HCT116 (cell line): ENCODE measurements around the gene SMARCA4. TPM values are rescaled to one million over a fixed set of nuclear protein-coding genes. Genes with fewer than 3 reads are reported as not detected.
"Not testable (repeated sequence)": the region's sequence is repeated elsewhere in the genome, so short reads cannot be mapped to it uniquely, and the experiment has no call there.

Experiments
- ATAC-seq: fragments of 200-7000 bp; cut with Tn5 transposase; 2 replicates; pipeline ENCODE4 v1.9.1; 2020; ENCODE audit warnings: mild to moderate bottlenecking, moderate library complexity
- BruUV-seq: library from RNA; stranded (reverse); fragments of 400-500 nt; replicated peaks from 2 replicates; lab custom pipeline; 2021; lab: Mats Ljungman, UMichigan
- CTCF ChIA-PET: fragments of 300-600 bp; sonication (Branson Sonifier 250); formaldehyde crosslinking; loops from one replicate; lab custom pipeline; 2021; ENCODE audit warnings: antibody characterized with exemption; lab: Charles Lee
- POLR2A ChIA-PET: fragments of 300-600, 350-600 bp; sonication (Branson Sonifier 250); formaldehyde crosslinking; loops from one replicate; lab custom pipeline; 2021; ENCODE audit warnings: antibody characterized with exemption; lab: Charles Lee
- RAD21 ChIA-PET, 2 experiments: fragments of 300-600 bp; sonication (Branson Sonifier 250); formaldehyde crosslinking; loops; one replicate each; lab custom pipeline; 2023; ENCODE audit warnings: low total read pairs in 2 of 2; ENCODE audit not compliant: uncharacterized antibody in 2 of 2, unreplicated experiment in 2 of 2, low non-redundant PET in 1 of 2; lab: Charles Lee
- DNase-seq: peaks from one replicate; pipeline ENCODE4 v3.0.0-alpha.2; 2010; ENCODE audit warnings: low read depth, low spot score
- H2AFZ ChIP-seq: fragments of 200-600 bp; shearing (Covaris generic), sonication (generic); 2 replicates; pipeline ENCODE4 v1.6.1; 2017; ENCODE audit warnings: low read depth, mixed run types, mixed read lengths, antibody characterized with exemption, low read length; ENCODE audit not compliant: poor library complexity, severe bottlenecking
- H3K27ac ChIP-seq: 2 replicates; pipeline ENCODE4 v1.5.1; 2012; ENCODE audit warnings: low read depth, low read length
- H3K27me3 ChIP-seq: fragments of 200-600 bp; sonication (generic); 2 replicates; pipeline ENCODE4 v1.6.1; 2016; ENCODE audit warnings: mixed run types, low read length, mixed read lengths; ENCODE audit not compliant: insufficient read depth
- H3K36me3 ChIP-seq, 2 experiments: fragments of 200-500 bp in 1 of 2; fragments of 200-600 bp in 1 of 2; sonication (Bioruptor generic) in 1 of 2; sonication (generic) in 1 of 2; 2 replicates each; pipeline versions ENCODE4 v1.5.1 to v1.6.1; 2014 to 2016; ENCODE audit warnings: low read length in 2 of 2, inconsistent platforms in 1 of 2, mixed read lengths in 1 of 2, mixed run types in 1 of 2; ENCODE audit not compliant: insufficient read depth in 2 of 2, control insufficient read depth in 1 of 2
- H3K4me1 ChIP-seq, 2 experiments: fragments of 200-600 bp in 1 of 2; sonication (generic) in 1 of 2; 2 replicates each; pipeline versions ENCODE4 v1.5.1 to v1.6.1; 2012 to 2017; ENCODE audit warnings: low read length in 2 of 2, inconsistent platforms in 1 of 2, mild to moderate bottlenecking in 1 of 2, mixed read lengths in 1 of 2, mixed run types in 1 of 2, moderate library complexity in 1 of 2; ENCODE audit not compliant: insufficient read depth in 2 of 2, control insufficient read depth in 1 of 2
- H3K4me2 ChIP-seq: fragments of 200-600 bp; sonication (generic); 2 replicates; pipeline ENCODE4 v1.6.1; 2017; ENCODE audit warnings: mixed run types, low read length, mixed read lengths
- H3K4me3 ChIP-seq, 2 experiments: fragments of 200-600 bp in 1 of 2; sonication (generic) in 1 of 2; replicated peaks in 1 of 2; 2 replicates each; pipeline ENCODE4 v1.5.1; 2011 to 2016; ENCODE audit warnings: low read length in 2 of 2, control low read depth in 1 of 2, low read depth in 1 of 2, mild to moderate bottlenecking in 1 of 2, mixed read lengths in 1 of 2, mixed run types in 1 of 2
- H3K79me2 ChIP-seq: fragments of 200-600 bp; sonication (generic); 2 replicates; pipeline ENCODE4 v1.6.1; 2017; ENCODE audit warnings: mild to moderate bottlenecking, mixed run types, low read length, moderate library complexity, mixed read lengths; ENCODE audit not compliant: insufficient read depth
- H3K9ac ChIP-seq: fragments of 200-600 bp; sonication (generic); 2 replicates; pipeline ENCODE4 v1.6.1; 2016; ENCODE audit warnings: low read length, mixed read lengths
- H3K9me2 ChIP-seq: fragments of 200-600 bp; sonication (generic), shearing (Covaris generic); 2 replicates; pipeline ENCODE4 v1.6.1; 2017; ENCODE audit warnings: mixed run types, mild to moderate bottlenecking, moderate library complexity; ENCODE audit not compliant: insufficient read depth
- H3K9me3 ChIP-seq, 2 experiments: fragments of 200-500 bp in 1 of 2; fragments of 200-600 bp in 1 of 2; sonication (Bioruptor generic) in 1 of 2; sonication (generic) in 1 of 2; 2 replicates each; pipeline ENCODE4 v1.6.1; 2014 to 2017; ENCODE audit warnings: low read length in 2 of 2, mixed read lengths in 2 of 2, inconsistent platforms in 1 of 2, low read depth in 1 of 2, mild to moderate bottlenecking in 1 of 2, mixed run types in 1 of 2, moderate library complexity in 1 of 2; ENCODE audit not compliant: control insufficient read depth in 1 of 2, insufficient read depth in 1 of 2
- H4K20me1 ChIP-seq: fragments of 200-600 bp; sonication (generic), shearing (Covaris generic); 2 replicates; pipeline ENCODE4 v1.6.1; 2017; ENCODE audit warnings: mixed run types, mild to moderate bottlenecking, moderate library complexity; ENCODE audit not compliant: insufficient read depth
- YY1 ChIP-seq: IDR thresholded peaks from 2 replicates; pipeline ENCODE4 v1.6.1; 2011; ENCODE audit warnings: low read length, low read depth, moderate library complexity, mild to moderate bottlenecking; ENCODE audit not compliant: insufficient replicate concordance; ENCODE audit errors: extremely low read depth
- ZNF274 ChIP-seq: fragments of 200-500 bp; sonication (Bioruptor generic); IDR thresholded peaks from 2 replicates; pipeline ENCODE4 v1.6.1; 2014; ENCODE audit warnings: mild to moderate bottlenecking, low read depth, low read length, inconsistent platforms
- intact Hi-C: fragments of 100-400 bp; cut with micrococcal nuclease; formaldehyde crosslinking; loops from 2 replicates; pipeline ENCODE4 v1.10.0; 2022
- total RNA-seq: library from RNA; stranded (reverse); gene quantifications from one replicate; pipeline ENCODE4 v1.2.1, GENCODE V29; 2021; ENCODE audit not compliant: unreplicated experiment
- TF ChIP-seq, protein P1 (sequence below): IDR thresholded peaks from 2 replicates; pipeline ENCODE4 v1.6.1; 2012
- TF ChIP-seq, protein P2 (sequence below): IDR thresholded peaks from 2 replicates; pipeline ENCODE4 v1.6.1; 2012; ENCODE audit warnings: low read depth

Gene SMARCA4
- total RNA-seq, 1 experiment from 2014 or later = 116 TPM

DNA sequence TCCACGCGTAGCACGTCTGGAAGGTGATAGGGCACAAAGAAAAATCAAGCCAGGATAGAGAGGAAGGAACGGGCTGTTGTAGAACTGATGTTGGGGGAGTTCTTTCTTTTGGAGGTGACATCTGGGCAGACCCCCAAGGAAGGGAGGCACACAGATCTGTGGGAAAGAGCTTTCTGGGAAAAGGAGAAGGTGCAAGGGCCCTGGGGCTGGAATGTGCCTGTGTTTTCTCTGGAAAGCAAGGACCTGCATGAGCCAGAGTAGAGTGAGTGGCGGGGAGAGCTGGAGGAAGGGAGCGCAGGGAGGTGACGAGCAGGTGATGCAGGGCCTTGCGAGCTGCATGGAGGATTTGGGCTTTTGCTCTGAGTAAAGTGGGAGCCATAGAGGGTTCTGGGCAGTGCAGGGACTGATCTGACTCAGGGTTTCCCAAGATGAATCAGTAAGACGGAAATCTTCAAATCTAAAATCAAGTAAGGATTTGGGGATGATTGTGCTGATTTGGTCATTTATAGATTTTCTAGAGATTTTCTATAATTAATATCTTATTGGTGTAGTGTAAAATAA lies 30.8 kb downstream of the SMARCA4 start:
- H3K4me3 ChIP-seq = no peak overlapping the region
- ChIA-PET CTCF (no interaction called here), POLR2A (no interaction called here), RAD21 (no interaction called here)
- H3K9me3 ChIP-seq = no peaks in the 10 kb centered on the region
- H3K27ac ChIP-seq = no peak overlapping the region
- H3K27me3 ChIP-seq = no peaks in the 10 kb centered on the region
- H3K79me2 ChIP-seq = peaks cover 13% of the 10 kb centered on the region; the same call in 1 of the 2 replicates
- no peaks in the 10 kb centered on the region for H3K4me1 ChIP-seq
- intact Hi-C loops = no loop called here
- H2AFZ ChIP-seq = no peak overlapping the region
- no peak overlapping the region for H3K9ac ChIP-seq
- H4K20me1 ChIP-seq = no peaks in the 10 kb centered on the region
- H3K4me2 ChIP-seq = no peak overlapping the region
- H3K36me3 ChIP-seq = peaks cover 37 to 41% of the 10 kb centered on the region in 2 experiments; a peak in 3 of 4 replicates
- TF ChIP-seq, protein P1, sequence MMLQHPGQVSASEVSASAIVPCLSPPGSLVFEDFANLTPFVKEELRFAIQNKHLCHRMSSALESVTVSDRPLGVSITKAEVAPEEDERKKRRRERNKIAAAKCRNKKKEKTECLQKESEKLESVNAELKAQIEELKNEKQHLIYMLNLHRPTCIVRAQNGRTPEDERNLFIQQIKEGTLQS = no peak
- TF ChIP-seq, protein P2, sequence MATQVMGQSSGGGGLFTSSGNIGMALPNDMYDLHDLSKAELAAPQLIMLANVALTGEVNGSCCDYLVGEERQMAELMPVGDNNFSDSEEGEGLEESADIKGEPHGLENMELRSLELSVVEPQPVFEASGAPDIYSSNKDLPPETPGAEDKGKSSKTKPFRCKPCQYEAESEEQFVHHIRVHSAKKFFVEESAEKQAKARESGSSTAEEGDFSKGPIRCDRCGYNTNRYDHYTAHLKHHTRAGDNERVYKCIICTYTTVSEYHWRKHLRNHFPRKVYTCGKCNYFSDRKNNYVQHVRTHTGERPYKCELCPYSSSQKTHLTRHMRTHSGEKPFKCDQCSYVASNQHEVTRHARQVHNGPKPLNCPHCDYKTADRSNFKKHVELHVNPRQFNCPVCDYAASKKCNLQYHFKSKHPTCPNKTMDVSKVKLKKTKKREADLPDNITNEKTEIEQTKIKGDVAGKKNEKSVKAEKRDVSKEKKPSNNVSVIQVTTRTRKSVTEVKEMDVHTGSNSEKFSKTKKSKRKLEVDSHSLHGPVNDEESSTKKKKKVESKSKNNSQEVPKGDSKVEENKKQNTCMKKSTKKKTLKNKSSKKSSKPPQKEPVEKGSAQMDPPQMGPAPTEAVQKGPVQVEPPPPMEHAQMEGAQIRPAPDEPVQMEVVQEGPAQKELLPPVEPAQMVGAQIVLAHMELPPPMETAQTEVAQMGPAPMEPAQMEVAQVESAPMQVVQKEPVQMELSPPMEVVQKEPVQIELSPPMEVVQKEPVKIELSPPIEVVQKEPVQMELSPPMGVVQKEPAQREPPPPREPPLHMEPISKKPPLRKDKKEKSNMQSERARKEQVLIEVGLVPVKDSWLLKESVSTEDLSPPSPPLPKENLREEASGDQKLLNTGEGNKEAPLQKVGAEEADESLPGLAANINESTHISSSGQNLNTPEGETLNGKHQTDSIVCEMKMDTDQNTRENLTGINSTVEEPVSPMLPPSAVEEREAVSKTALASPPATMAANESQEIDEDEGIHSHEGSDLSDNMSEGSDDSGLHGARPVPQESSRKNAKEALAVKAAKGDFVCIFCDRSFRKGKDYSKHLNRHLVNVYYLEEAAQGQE = no peak
- TF ChIP-seq YY1 (no peak), ZNF274 (no peak)
- DNase-seq (no peak), ATAC-seq (no peak)
- no peaks in the 10 kb centered on the region for H3K9me2 ChIP-seq
- BruUV-seq = no TSS peak

DNA sequence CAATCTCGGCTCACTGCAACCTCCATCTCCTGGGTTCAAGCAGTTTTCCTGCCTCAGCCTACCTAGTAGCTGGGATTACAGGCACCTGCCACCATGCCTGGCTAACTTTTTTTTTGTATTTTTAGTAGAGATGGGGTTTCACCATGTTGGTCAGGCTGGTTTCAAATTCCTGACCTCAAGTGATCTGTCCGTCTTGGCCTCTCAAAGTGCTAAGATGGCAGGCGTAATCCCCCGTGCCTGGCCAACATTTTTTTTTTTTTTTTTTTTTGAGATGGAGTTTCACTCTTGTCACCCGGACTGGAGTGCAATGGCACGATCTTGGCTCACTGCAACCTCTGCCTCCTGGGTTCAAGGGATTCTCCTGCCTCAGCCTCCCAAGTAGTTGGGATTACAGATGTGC lies 31.3 kb downstream of the SMARCA4 start:
- H4K20me1 ChIP-seq, DNase-seq, H3K4me2 ChIP-seq, H2AFZ ChIP-seq, CTCF ChIA-PET, POLR2A ChIA-PET, H3K27ac ChIP-seq, RAD21 ChIA-PET, BruUV-seq, H3K9me2 ChIP-seq, H3K4me3 ChIP-seq, H3K9ac ChIP-seq, H3K9me3 ChIP-seq, ATAC-seq, H3K79me2 ChIP-seq, H3K27me3 ChIP-seq, intact Hi-C loops, H3K4me1 ChIP-seq: not testable (repeated sequence)
- peaks cover 32 to 41% of the 10 kb centered on the region in 2 experiments; a peak in 3 of 4 replicates for H3K36me3 ChIP-seq
